Panc1 (cell line): ENCODE data around the gene SNX22.

Source experiments
- POLR2AphosphoS5 ChIP-seq: IDR thresholded peaks from 2 replicates; pipeline ENCODE4 v1.6.1; 2012; ENCODE audit warnings: mild to moderate bottlenecking, low read depth, low read length, moderate library complexity
- TF ChIP-seq, protein P1 (sequence below): fragments of 450-650 bp; IDR thresholded peaks from 2 replicates; pipeline ENCODE4 v1.5.1; 2017; ENCODE audit warnings: mild to moderate bottlenecking

DNA sequence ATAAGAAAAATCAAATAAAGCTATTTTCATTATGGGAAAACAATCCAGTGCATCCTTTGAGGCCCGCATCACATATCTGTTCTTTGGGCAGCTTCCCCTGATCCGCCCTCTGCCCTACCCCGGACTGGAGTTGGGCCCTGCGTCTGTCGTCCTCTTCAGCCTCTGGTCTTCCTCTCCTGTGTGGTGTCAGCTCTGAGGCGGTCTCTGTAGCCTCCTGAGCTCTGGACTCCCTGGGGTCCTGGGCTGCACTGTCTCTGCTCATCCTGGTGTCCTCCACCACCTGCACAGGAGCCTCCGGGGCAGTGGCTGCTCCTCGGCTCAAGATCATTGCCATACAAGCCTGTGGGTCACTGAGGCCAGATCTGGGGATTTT lies 7.4 kb upstream of the SNX22 start:
- TF ChIP-seq, protein P1, sequence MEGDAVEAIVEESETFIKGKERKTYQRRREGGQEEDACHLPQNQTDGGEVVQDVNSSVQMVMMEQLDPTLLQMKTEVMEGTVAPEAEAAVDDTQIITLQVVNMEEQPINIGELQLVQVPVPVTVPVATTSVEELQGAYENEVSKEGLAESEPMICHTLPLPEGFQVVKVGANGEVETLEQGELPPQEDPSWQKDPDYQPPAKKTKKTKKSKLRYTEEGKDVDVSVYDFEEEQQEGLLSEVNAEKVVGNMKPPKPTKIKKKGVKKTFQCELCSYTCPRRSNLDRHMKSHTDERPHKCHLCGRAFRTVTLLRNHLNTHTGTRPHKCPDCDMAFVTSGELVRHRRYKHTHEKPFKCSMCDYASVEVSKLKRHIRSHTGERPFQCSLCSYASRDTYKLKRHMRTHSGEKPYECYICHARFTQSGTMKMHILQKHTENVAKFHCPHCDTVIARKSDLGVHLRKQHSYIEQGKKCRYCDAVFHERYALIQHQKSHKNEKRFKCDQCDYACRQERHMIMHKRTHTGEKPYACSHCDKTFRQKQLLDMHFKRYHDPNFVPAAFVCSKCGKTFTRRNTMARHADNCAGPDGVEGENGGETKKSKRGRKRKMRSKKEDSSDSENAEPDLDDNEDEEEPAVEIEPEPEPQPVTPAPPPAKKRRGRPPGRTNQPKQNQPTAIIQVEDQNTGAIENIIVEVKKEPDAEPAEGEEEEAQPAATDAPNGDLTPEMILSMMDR, result no peak
- no peak for TF ChIP-seq POLR2AphosphoS5
